ENCODE results near the gene PLS3. TPM values are rescaled to one million over a fixed set of nuclear protein-coding genes. Genes with fewer than 3 reads are reported as not detected.

PLS3 gene
- total and polyA plus RNA-seq, 9 of the 15 experiments (the other 6 are each of a cell fraction or from before 2014, with no cell fraction given) = 0.03 to 0.42 (median 0.03) TPM; not detected in 4

GRCh38 chrX:115518113-115518512, 42.9 kb upstream of the PLS3 start:
- no peak for TF ChIP-seq MXI1 (IDR thresholded peaks at IDR 0.05; ENCODE audit: low read depth, low read length)
- TF ChIP-seq ZNF507 (tag; conservative IDR thresholded peaks at IDR 0.05) = no peak
- TF ChIP-seq SIX5 (IDR thresholded peaks at IDR 0.05; ENCODE audit: borderline replicate concordance in 1 of 2, insufficient read depth in 1 of 2, low read depth in 1 of 2, low read length in 2 of 2) = no peak
- no peak for TF ChIP-seq DNMT1 (IDR thresholded peaks at IDR 0.05)
- no peak for TF ChIP-seq SREBF1 (IDR thresholded peaks at IDR 0.05; ENCODE audit: borderline replicate concordance, low read depth, low read length)
- no peak for ATAC-seq
- no peak for DNase-seq (ENCODE audit: extremely low read depth in 1 of 4, low spot score in 3 of 4)
- no peaks in the 10 kb centered on the region for H3K9me3 ChIP-seq (replicated peaks; ENCODE audit: control insufficient read depth, insufficient read depth, low read depth, low read length)
- no peaks in the 10 kb centered on the region for H3K36me3 ChIP-seq (ENCODE audit: control insufficient read depth, insufficient read depth, low read length)
- H3K79me2 ChIP-seq (ENCODE audit: control insufficient read depth, insufficient read depth, low read length) = no peaks in the 10 kb centered on the region
- no peak overlapping the region for H3K9ac ChIP-seq (ENCODE audit: insufficient read depth in 1 of 2, low read depth in 2 of 2, low read length in 2 of 2)
- H3K27me3 ChIP-seq (ENCODE audit: control insufficient read depth in 2 of 2, insufficient read depth in 2 of 2, low read length in 2 of 2) = no peaks in the 10 kb centered on the region
- H3K9me1 ChIP-seq (ENCODE audit: control insufficient read depth, insufficient read depth, low read length) = no peaks in the 10 kb centered on the region
- in situ Hi-C loops (cut with MboI) = no loop called here
- BruUV-seq (replicated peaks) = no TSS peak
- no peak overlapping the region for H3K4me2 ChIP-seq (ENCODE audit: insufficient read depth, low read length)
- intact Hi-C loops (cut with micrococcal nuclease) = no loop called here
- no peak overlapping the region for H3K27ac ChIP-seq (ENCODE audit: extremely low read depth, low read depth, low read length)
- CTCF ChIA-PET (ENCODE audit: low intra/inter-chr PET ratio) = no interaction called here
- no peak overlapping the region for H3K4me3 ChIP-seq
- FAIRE-seq = no peak
- no peaks in the 10 kb centered on the region for H3K4me1 ChIP-seq (replicated peaks in 1 of 2; ENCODE audit: control insufficient read depth in 2 of 2, insufficient read depth in 2 of 2, low read length in 2 of 2)
- 6% methylated on average over 2 of the region's 2 CpGs for WGBS (ENCODE audit: insufficient coverage, low coverage, missing lambda C conversion rate)
- POLR2A ChIA-PET = no interaction called here
- H2AFZ ChIP-seq (ENCODE audit: low read depth, low read length) = no peak overlapping the region
- H4K20me1 ChIP-seq (replicated peaks; ENCODE audit: control insufficient read depth, insufficient read depth, low read length) = no peaks in the 10 kb centered on the region

- no peak for FAIRE-seq
- ChIA-PET CTCF (ENCODE audit: low intra/inter-chr PET ratio) (no interaction called here), POLR2A (interaction anchor here (0.6 kb wide), 2 partner anchors 398 to 1455 kb away, joined by 3 read pairs; no protein-coding TSS in a partner anchor)
- H3K27ac ChIP-seq (ENCODE audit: extremely low read depth, low read depth, low read length) = no peak overlapping the region
- no peaks in the 10 kb centered on the region for H3K9me1 ChIP-seq (ENCODE audit: control insufficient read depth, insufficient read depth, low read length)
- no peak overlapping the region for H3K4me3 ChIP-seq
- H3K27me3 ChIP-seq (ENCODE audit: control insufficient read depth in 2 of 2, insufficient read depth in 2 of 2, low read length in 2 of 2) = no peaks in the 10 kb centered on the region
- H3K79me2 ChIP-seq (ENCODE audit: control insufficient read depth, insufficient read depth, low read length) = no peaks in the 10 kb centered on the region
- no peak for DNase-seq (ENCODE audit: extremely low read depth in 1 of 4, low spot score in 3 of 4)
- ATAC-seq = no peak
- H3K4me2 ChIP-seq (ENCODE audit: insufficient read depth, low read length) = no peak overlapping the region
- H3K9me3 ChIP-seq (replicated peaks; ENCODE audit: control insufficient read depth, insufficient read depth, low read depth, low read length) = no peaks in the 10 kb centered on the region
- WGBS (ENCODE audit: insufficient coverage, low coverage, missing lambda C conversion rate) = 0% methylated on average over 1 of the region's 1 CpG
- in situ Hi-C loops (cut with MboI) = no loop called here
- no peak overlapping the region for H3K9ac ChIP-seq (ENCODE audit: insufficient read depth in 1 of 2, low read depth in 2 of 2, low read length in 2 of 2)
- H3K4me1 ChIP-seq (replicated peaks in 1 of 2; ENCODE audit: control insufficient read depth in 2 of 2, insufficient read depth in 2 of 2, low read length in 2 of 2) = no peaks in the 10 kb centered on the region
- intact Hi-C loops (cut with micrococcal nuclease) = no loop called here
- no peaks in the 10 kb centered on the region for H4K20me1 ChIP-seq (replicated peaks; ENCODE audit: control insufficient read depth, insufficient read depth, low read length)
- no peaks in the 10 kb centered on the region for H3K36me3 ChIP-seq (ENCODE audit: control insufficient read depth, insufficient read depth, low read length)
- no TSS peak for BruUV-seq (replicated peaks)
- H2AFZ ChIP-seq (ENCODE audit: low read depth, low read length) = no peak overlapping the region
- TF ChIP-seq EP400 (IDR thresholded peaks at IDR 0.05) (no peak), ZNF639 (CRISPR knock-in tag; conservative IDR thresholded peaks at IDR 0.05 in 1 of 2, IDR thresholded peaks at IDR 0.05 in 1 of 2) (no peak), GTF2E2 (tag; IDR thresholded peaks at IDR 0.05) (no peak), RBM25 (IDR thresholded peaks at IDR 0.05; ENCODE audit: low read depth, low read length, severe bottlenecking) (no peak), ESRRB (CRISPR knock-in tag; IDR thresholded peaks at IDR 0.05; ENCODE audit: borderline replicate concordance) (no peak), WHSC1 (IDR thresholded peaks at IDR 0.05; ENCODE audit: low read length) (no peak), ILF3 (IDR thresholded peaks at IDR 0.05; ENCODE audit: borderline replicate concordance) (no peak), ZSCAN29 (IDR thresholded peaks at IDR 0.05) (no peak), NR3C1 (CRISPR knock-in tag; IDR thresholded peaks at IDR 0.05) (no peak), YBX1 (IDR thresholded peaks at IDR 0.05) (no peak), SNIP1 (IDR thresholded peaks at IDR 0.05; ENCODE audit: low read depth) (no peak)
These were observed 39.2 kb upstream of the PLS3 start for GRCh38 chrX:115521741-115522140.
